ENCODE data around the gene SPRED1.

Gene SPRED1

DNA sequence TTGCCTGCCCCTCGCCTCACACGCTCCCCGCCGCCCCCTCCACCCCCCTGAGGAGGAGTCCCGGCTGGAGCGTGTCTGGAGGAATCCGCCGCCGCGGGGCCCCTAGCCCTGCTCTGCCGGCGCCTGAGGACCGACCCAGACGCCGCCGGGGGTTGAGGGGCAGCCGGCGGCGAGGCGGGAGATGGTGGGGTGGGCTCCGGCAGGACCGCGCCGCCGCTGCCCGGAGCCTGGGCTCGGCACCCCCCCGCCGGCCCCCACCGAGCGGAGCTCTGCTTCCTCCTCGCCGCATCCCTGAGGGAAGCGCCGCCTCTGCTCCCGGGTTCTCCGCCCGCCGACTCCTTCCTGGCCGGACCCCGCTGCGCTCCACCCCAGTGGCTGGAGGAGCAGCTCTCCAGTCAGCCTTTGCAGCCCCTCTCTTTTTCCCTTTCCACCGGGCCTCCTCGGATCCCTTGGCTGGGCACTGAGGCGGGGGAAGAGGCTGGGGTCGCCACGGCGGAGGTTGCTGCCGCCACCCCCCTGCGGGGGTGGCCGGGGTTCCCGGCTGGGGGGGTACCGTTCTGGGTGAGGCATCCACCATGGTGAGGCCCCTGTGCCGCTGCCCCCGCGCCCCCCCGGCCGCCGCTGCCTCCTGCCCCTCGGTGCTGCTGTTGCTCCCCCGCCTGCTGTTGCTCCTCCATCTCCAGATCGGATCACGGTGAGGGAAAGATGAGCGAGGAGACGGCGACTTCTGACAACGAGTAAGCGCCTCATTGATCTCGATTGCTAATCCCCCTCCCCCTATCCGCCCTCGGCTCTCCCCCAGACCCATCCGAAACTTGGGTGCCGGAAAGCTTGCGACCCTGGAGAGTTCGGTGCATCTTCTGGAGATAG is at the start of gene SPRED1:
Gene SPRED1, plus strand, starts transcription at position 356 of the 870 bp plus-strand sequence. Its CDS starts 350 bp downstream, at position 706.
- DNase-seq = no peak

DNA sequence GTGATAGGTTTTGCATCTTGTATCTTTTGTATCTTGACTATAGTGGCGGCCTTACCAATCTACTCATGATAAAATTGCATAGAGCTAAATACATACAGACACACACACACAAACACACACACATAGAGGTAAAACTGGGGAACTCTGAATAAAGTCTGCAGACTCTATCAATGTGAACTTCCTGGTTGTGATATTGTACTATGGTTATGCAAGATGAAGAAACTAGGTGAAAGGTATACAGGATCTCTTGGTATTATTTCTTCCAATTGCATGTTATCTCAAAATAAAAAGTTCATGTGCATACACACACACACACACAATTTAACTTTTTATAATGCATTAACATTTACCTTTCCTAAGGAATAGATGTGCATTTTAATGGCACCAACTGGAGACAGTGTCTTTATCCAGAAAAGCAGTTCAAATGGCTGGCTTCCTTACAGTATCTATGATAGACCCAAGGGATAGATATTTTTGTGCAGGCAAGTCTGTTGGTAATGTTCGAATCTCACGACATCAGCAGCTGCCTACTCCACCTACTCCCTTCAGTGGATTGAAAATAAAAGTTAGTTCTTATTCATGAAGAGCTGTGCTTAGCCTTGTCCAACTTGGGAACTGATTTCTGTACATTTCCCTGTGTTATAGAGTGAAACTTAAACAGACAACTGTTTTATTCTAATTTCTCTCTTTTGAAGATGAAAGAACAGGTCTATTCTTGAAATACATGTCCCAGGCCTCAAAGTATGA is 46.9 kb upstream of the SPRED1 start:
- DNase-seq = no peak

DNA sequence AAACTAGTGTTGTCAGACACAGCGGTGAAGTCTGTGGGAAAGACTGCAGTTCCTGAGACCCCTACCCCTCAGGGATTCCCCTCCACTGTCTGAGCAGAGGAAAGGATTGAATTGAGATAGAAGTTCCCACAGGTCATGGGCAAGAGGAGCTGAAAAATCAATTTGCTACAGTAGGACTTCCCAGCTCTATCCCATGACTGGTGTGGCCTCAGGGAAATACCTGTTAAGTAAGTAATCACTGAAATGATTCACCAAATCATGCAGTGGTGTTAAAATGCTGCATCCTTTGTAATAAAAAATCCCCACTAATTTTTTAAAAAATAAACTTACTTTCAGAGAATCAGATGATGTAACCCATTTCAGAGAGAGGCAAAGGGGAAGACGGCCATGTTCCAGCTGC is 45.0 kb upstream of the SPRED1 start:
- no peak for DNase-seq

DNA sequence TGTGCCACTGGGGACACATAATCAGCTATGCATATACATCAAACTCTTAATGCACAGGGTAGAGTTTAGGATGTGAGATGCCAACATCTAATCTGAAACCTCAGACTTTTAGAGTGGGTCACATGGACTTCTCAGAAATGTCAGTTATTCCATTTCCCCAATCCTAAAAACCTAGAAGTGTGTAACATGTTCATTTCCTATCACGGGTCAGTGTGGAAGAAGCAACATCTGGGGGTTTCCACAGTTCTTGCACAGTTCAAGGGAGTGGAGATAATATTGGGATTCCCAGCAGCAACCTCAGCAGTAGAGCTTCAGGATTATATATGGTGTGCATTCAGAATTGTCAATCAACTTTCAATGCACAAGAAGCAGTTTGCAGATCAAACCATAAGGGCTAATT is 44.4 kb upstream of the SPRED1 start:
- no peak for DNase-seq

DNA sequence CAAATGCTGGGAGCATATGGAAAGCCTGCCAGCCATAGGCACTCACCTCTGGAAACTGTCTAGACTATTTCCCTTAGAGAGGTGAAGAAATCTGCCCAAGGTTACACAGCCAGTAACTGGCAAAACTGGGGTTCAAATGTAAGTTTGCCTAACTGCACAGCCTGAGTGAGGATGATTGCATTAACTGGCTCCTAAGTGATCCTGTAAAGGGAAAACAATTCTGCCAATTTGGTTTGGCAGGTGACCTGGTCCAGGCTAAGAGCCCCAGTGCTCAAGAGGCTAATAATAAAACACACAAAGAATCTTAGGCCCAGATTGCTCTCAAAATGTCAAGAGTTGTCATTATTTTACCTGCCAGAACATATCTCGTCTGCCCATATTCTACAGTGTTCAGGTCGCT is 43.9 kb upstream of the SPRED1 start:
- DNase-seq = no peak

DNA sequence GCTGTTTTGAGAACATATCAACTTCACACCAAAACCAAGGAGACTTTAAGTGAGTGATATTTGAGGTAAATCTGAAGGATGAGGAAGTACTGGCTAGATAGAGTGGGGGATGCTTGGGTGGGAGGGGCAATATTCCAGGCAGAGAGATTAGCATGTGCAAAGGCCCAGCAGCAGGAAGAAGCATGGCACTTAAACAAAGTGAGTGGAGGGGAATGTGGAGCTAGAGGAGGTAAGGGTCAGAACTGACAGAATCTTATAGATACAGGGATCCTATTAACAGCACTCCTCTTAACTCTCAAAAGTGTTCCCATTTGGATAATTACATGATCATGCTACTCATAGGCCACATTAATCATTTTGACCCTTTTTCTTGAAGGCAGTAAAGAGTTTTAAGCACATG is 41.4 kb upstream of the SPRED1 start:
- no peak for DNase-seq

DNA sequence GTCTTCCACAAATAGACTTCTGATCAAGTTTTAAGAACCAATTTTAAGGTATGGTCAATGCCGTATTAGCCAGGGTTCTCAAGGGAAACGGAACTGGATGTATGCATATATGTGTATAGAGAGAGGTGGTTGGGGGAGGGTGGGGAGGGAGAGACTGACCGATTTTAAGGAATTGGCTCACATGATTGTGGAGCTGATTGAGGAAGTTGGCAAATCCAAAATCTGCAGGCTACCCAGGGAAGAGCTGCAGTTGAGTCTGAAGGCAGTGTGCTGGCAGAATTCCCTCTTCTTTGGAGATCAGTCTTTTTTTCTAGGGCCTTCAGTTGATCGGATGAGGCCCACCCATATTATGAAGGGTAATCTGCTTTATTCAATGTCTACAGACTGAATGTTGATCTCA is 40.8 kb upstream of the SPRED1 start:
- DNase-seq = no peak

DNA sequence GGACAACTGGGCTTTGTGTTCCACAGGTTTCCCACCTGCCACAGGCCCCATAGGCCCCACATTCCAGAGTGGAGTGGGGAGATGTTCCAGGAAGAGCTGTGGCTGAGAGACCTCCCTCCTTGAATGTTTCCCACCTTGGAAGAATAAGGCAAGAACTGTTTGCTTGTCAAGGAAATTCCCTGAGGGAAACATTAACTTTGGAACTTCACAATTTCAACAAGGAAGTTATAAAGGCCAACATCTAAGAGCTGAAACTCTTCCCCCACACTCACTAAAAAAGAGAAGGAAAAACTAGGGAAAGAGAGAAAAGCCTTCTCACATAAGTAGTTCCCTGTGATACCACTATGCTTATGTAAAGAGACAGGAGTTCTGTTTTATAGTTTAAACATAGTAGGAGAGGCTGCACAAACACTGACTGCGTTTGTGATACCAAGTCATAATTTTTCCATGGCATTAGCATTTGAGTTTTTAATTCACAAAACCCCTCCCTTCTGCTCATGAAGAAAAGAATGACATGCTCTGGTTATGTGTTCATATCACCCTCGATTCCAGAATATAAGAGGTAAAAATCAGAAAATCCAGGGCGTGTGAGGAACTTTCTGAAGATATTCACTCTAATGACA is 39.8 kb upstream of the SPRED1 start:
- no peak for DNase-seq

DNA sequence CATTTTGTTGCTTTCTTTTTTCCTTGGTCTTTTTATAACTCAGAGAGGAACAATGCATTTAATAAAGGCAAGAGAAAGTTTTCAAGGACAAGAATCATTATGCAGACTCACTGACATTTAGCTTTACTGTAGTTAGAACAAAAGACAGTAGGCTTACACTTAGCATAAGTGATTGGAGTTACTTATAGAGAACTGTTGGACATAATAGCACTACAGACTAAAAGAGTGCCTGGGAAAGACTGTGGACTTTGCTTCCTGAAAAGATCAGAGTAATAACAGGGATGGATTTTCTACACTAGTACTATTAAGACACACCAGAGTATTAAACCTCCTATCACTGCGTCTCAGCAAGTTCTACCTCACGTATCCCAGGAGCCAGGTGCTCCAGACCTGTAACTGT is 39.3 kb upstream of the SPRED1 start:
- no peak for DNase-seq

DNA sequence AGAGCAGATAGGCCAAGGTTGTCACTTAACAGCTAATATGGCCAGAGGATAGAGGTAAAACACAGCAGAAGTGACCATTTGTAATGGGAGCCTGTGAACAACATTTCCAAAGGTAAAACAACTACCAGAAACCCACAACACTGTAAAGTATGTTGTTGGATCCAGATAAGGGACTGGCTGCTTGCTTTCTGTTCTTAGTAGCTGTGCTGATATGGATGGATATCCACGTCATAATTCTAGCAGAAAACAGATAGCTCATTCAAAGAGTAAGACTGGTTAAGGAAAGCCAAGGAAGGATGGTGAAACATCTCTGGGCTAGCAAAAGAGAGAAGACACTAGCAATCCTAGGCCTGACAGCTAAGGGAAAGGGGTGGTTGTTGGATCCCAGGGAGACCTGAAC is 36.9 kb upstream of the SPRED1 start:
- no peak for DNase-seq

DNA sequence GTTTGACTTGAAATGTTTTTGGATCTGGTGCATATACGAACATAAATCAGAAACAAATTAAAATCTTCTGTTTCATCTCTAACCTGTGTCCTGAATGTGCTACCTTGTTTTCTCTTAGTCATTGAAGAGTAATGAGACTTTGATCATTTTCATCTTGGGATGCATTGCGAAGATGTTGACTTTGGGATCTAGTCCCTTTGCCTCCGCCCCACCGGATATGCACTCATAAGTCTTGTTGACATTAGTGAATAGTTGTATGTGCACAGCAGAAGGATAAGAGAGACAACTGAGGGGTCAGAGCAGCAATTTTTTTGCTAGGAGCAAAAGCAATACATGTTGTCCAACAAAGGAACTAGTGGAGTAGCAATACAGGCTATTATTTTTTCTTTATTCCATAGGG is 35.9 kb upstream of the SPRED1 start:
- DNase-seq = no peak

DNA sequence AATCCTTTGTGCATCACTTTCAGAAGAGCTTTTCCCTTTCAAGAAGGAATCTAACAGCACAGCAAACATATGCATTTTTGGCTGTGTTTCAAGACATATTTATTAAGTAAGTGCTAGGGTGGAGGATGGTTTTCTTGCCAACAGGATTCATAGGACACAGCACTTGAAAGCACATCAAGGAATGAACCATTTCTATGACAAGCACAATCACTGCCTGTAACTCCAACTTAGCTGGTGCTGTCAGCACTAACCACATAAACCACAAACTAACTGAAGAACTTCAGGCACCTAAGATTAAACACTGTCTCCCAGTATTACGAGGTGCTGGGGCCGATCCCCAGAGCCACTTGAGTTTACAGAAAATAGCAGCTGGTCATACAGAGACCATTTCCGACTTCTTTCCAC is 35.4 kb upstream of the SPRED1 start:
- no peak for DNase-seq

DNA sequence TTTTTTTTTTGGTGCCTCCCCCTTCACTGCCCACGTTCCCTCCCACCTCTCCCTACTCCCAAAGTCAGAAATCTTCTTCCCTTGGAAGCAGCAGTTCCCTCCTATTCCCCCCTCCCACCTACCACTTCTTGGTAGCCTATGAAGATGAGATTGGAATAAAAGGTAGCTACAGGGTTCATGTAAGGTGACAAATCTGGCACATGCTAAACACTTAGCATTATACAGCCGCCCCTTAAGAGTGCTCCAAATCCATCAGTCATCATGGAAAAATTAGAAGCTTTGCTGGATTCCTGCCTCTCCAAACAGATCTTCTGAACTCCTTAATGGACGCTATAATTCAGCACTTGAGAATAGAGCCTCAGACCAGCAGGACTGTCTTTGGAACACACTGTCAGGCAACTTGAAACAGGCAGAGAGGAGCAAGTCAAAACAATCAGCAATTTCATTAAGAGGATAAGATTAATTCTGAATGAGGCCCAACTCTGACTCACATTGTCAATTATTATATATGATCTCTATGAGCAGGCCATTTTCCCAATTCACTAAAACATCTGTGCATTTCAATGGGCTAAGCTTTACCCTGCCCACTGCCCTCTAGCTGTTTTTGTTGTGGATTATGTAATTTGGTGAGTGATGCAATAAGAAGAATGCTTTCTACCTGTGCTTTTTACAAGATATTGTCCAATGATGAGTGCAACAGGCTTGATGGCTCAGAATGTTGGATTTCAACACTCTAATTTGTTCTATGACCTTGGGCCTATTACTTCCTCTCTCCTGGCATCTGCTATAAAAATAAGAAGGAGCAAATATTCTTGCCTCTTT is 34.6 kb upstream of the SPRED1 start:
- no peak for DNase-seq

DNA sequence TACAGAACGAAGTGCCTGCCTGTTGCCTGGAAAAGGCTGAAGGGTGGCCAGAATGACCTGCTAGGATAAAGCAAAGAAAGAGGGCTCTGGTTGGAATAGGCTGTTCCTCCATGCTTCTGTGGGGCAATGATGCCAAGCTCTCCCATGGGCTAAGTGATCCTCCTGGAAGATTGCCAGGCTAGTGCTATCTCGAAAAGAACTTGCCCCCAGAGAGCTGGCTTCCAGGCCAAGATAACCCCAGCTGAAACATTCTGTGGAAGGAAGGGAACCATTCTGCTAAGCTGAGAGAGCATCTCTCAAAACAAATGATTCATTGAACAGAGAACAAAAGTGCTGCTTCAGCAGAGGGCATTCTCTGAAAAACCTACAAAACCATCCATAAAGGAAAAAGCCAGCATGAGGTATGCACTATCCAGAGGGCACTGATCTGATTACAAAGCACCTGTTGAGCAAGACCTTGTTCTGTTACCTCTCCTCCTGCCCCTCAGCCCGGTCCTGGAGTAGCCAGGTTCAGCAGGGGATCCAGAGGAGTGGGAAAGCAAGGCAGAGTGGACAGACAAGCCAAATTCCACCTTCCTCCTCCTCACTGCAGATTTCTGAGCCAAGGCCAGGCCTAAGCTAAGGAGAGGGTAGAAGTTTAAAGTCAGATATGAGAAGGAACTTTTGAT is 31.9 kb upstream of the SPRED1 start:
- DNase-seq = no peak

DNA sequence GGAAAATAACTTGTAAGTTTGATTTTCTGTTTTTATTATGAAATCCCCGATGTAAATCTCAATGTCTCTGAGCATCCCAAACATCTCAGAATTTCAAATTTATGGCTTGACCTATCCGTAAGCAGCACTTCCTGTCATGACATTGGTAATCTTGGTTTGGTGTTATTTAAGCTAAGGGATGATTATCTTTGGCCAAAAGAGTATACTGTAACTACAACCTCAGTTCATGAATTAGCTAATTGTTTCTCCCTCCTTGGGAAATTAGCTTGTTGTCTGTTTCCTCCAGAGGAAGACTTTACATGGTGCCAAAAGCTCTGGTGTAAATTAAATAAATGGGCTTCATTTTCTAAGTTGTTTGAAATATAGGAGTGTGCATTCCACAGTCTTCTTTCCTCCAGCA is 28.1 kb upstream of the SPRED1 start:
- DNase-seq = no peak

DNA sequence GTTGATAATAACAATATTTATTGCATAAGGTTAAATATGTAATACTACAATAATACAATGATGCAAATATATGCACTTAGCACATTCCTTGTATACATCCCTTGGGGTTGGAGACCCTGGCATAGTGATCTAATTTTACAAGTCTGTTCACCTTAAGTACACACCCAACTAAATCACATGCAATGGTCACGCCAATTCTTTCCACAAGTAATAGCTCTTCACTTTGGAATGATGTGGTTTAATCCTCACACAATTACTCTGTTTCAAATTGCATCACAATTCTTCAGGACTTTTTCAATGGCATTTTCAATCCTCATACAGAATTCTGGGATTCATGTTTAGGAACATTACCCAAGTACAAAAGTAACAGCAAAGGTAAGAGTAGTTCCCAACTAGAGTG is 27.3 kb upstream of the SPRED1 start:
- DNase-seq = no peak

DNA sequence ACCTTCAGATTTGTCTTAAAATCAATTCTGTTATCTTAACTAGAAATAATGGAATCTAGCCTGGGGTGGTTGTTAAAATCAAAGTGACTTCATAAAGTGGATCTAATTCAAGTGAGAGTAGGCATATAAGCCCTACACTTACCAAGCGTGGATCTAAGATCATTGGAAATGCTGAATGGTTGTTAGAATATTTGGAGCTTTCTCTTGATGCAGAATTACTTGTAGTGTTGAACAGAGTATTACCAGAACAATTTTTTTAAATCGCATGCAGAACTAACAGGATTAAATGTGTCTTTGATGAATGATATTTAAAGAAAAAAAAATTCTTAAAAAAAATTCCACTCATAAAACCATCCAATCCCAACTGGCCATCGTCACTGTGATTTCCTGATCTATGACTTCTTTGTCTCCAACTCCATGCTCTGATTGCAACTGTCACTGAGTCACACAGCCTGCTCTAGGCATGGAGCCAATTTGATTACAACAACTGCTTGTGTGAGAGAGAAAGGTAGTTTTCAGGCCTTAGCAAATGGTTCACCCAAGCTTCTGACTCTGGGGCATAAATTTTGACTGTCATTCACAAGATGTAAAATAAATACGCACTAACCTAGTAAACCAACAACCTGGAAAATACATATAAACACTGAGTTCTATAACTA is 25.9 kb upstream of the SPRED1 start:
- DNase-seq = peak; percentile 38

DNA sequence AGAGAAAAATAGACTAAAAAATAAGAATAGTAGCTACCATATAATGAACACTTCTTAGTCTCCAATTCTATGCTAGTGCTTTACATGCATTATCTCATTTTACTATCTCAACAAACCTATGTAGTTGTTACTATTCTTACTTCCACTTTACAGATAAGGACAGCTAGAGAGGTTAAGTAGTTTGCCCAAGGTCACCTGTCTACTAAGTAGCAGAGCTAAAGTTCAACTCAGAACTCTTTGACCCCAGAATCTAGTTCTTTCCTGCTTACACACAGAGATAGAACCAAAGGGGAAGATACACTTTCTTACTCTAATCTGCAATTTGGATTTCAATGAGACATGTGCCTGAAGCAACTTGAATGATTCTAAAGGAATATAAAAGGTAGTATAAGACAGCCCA is 24.7 kb upstream of the SPRED1 start:
- no peak for DNase-seq

DNA sequence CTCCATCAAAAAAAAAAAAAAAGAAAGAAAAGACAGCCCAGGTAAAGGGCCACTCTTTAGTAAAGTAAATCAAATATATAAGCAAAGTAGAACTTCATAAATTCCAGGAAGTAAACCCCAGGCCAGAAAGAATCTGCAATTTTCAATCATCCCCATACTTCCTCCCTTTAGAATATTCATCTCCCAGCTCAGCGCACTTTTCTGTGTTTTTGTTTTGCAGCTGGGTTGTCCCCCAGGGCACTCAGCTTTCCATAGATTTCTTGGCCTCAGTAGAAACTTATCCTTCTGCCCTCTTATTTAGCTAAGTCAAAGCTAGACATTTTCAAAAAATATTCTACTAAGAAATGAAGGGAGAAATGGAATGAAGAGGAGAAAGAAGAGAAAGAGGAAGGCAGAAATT is 24.0 kb upstream of the SPRED1 start:
- no peak for DNase-seq

DNA sequence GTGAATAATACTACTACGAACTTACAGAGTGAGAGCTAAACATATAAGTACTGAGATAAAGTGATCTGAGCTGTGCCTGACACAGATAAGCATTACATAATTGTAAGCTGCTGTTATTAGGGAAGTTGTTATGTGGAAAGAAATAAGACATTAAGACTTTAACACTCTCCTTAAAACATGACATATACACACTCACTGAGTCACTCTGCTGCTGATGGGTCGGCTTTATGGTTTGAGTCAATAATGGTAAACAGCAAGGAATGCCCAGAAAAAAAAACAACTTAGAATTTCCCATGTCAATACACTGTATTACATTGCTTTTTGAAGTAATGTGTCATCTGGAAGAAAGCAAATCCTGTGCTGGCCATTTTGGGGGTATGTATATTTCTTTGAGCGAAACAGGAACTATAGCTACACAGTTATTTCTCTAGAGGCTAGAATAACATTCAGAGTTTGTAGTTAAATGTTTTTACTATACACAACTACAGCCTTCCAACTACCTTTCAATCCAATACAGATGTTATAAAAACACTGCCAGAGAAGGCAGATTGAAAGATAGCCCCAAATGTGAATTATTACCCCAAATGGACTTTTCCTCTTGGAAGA is 22.8 kb upstream of the SPRED1 start:
- DNase-seq = no peak

DNA sequence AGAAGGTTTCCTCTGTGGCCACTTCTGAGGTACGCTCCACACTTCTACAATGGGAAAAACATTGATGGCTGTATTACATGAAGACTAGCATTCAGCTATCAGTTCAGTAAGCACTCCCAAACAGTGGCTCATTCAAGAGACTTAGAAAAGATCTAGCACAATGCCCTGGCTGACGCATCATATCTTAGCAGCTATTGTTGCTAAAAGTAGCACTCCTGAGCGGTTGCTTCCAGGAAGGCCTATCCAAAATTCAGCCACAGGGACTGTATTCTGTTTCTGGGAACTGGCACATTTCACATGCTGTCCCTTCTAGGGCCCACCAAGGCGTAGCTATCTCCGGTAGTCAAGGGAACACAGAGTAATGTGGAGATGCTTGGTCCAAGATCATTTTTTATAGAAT is 21.2 kb upstream of the SPRED1 start:
- no peak for DNase-seq
